Calu3 (cell line): ENCODE measurements around the gene MAT2B. TPM values are rescaled to one million over a fixed set of nuclear protein-coding genes. Genes with fewer than 3 reads are reported as not detected.

Experiments used
- BruUV-seq: library from RNA; stranded (reverse); fragments of 400-500 nt; replicated peaks from 2 replicates; lab custom pipeline; 2021; lab: Mats Ljungman, UMichigan
- CTCF ChIA-PET: fragments of 300-600 bp; sonication (Branson Sonifier 250); formaldehyde crosslinking; loops from one replicate; lab custom pipeline; 2022; ENCODE audit warnings: antibody characterized with exemption; lab: Charles Lee
- DNase-seq: peaks from one replicate; pipeline ENCODE4 v3.0.0; 2022
- H3K27ac Mint-ChIP-seq: one replicate; pipeline ENCODE4 v1.8.0; 2022; ENCODE audit warnings: mixed read lengths; ENCODE audit not compliant: unreplicated experiment
- H3K27me3 Mint-ChIP-seq: one replicate; pipeline ENCODE4 v1.8.0; 2022; ENCODE audit warnings: mixed read lengths; ENCODE audit not compliant: unreplicated experiment
- H3K36me3 Mint-ChIP-seq: one replicate; pipeline ENCODE4 v1.8.0; 2022; ENCODE audit warnings: mild to moderate bottlenecking, moderate library complexity, mixed read lengths; ENCODE audit not compliant: insufficient read depth, unreplicated experiment
- H3K4me1 Mint-ChIP-seq: one replicate; pipeline ENCODE4 v1.8.0; 2022; ENCODE audit warnings: mild to moderate bottlenecking, low read depth, mixed read lengths; ENCODE audit not compliant: unreplicated experiment
- H3K4me3 Mint-ChIP-seq: one replicate; pipeline ENCODE4 v1.8.0; 2022; ENCODE audit warnings: mild to moderate bottlenecking, low read depth, moderate library complexity, mixed read lengths; ENCODE audit not compliant: unreplicated experiment
- H3K9me3 Mint-ChIP-seq: one replicate; pipeline ENCODE4 v1.8.0; 2022; ENCODE audit warnings: low read depth, mixed read lengths; ENCODE audit not compliant: unreplicated experiment
- intact Hi-C: fragments of 100-400 bp; cut with micrococcal nuclease; formaldehyde crosslinking; loops from one replicate; pipeline ENCODE4 v1.10.0; 2022; ENCODE audit not compliant: unreplicated experiment
- total RNA-seq: library from RNA; stranded (reverse); gene quantifications from 2 replicates; pipeline ENCODE4 v1.2.3, GENCODE V29; 2022
- TF ChIP-seq, protein P1 (sequence below): fragments of 200-600 bp; IDR thresholded peaks from one replicate; pipeline ENCODE4 v1.8.0; 2022; ENCODE audit warnings: antibody characterized with exemption; ENCODE audit not compliant: unreplicated experiment

The MAT2B gene
- total RNA-seq, 1 experiment from 2014 or later = 85.5 TPM

DNA sequence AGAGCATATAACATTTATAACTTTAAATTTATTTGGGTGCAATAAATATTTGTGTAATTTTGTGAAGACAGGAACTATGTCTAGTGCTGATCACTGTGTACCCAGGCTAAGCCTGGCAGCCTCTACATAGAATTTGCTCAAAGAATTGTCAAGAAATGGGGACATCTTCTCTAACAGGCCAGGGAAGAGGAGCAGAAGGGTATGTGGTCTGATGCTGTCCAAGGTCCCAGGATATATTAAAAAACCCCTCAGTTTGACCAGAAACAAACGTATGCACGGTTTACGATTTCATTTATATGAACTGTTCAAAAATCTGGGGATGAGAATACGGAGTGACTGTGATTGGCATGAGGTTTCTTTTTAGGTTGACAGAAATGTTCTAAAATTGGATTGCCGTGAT lies 55.9 kb downstream of the MAT2B start:
- H3K9me3 Mint-ChIP-seq = no peaks in the 10 kb centered on the region
- CTCF ChIA-PET = no interaction called here

DNA sequence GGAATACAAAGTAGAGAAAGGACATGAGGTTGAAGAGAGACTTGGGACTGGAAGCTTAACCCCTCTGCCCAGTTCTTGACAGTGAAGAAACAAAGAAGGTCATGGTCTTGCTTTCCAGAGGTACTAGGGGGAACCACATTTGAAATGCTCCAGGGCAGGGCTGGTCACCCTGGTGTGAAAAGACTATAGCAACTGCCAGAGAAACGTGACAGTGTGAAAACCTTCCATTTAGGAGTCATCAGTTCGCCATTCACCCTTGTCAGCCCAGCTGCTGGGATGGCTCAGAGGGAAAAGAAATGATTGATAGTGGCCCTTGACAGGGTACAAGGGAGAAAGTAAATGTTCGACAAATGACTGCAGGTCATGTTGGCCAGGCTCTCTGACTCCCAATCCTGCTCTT lies 56.7 kb downstream of the MAT2B start:
- Mint-ChIP-seq H3K4me3 (no peak overlapping the region), H3K4me1 (no peaks in the 10 kb centered on the region), H3K9me3 (no peaks in the 10 kb centered on the region), H3K36me3 (no peaks in the 10 kb centered on the region), H3K27me3 (peaks cover 64% of the 10 kb centered on the region), H3K27ac (no peak overlapping the region)
- intact Hi-C loops = loop anchor here (5.0 to 10.0 kb wide), 4 partner anchors 353 to 1643 kb away; no protein-coding TSS in a partner anchor
- DNase-seq = no peak
- BruUV-seq = no TSS peak
- TF ChIP-seq, protein P1, sequence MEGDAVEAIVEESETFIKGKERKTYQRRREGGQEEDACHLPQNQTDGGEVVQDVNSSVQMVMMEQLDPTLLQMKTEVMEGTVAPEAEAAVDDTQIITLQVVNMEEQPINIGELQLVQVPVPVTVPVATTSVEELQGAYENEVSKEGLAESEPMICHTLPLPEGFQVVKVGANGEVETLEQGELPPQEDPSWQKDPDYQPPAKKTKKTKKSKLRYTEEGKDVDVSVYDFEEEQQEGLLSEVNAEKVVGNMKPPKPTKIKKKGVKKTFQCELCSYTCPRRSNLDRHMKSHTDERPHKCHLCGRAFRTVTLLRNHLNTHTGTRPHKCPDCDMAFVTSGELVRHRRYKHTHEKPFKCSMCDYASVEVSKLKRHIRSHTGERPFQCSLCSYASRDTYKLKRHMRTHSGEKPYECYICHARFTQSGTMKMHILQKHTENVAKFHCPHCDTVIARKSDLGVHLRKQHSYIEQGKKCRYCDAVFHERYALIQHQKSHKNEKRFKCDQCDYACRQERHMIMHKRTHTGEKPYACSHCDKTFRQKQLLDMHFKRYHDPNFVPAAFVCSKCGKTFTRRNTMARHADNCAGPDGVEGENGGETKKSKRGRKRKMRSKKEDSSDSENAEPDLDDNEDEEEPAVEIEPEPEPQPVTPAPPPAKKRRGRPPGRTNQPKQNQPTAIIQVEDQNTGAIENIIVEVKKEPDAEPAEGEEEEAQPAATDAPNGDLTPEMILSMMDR = no peak
- CTCF ChIA-PET = no interaction called here

More for the DNA sequence above, 55.9 kb downstream of the MAT2B start:
- TF ChIP-seq, protein P1 = no peak
- H3K27ac Mint-ChIP-seq = no peak overlapping the region
- no peaks in the 10 kb centered on the region for H3K4me1 Mint-ChIP-seq
- no peak overlapping the region for H3K4me3 Mint-ChIP-seq
- no TSS peak for BruUV-seq
- intact Hi-C loops = loop anchor here (5.0 to 10.0 kb wide), 4 partner anchors 353 to 1643 kb away; no protein-coding TSS in a partner anchor
- no peaks in the 10 kb centered on the region for H3K36me3 Mint-ChIP-seq
- peaks cover 57% of the 10 kb centered on the region for H3K27me3 Mint-ChIP-seq
- DNase-seq = no peak

DNA sequence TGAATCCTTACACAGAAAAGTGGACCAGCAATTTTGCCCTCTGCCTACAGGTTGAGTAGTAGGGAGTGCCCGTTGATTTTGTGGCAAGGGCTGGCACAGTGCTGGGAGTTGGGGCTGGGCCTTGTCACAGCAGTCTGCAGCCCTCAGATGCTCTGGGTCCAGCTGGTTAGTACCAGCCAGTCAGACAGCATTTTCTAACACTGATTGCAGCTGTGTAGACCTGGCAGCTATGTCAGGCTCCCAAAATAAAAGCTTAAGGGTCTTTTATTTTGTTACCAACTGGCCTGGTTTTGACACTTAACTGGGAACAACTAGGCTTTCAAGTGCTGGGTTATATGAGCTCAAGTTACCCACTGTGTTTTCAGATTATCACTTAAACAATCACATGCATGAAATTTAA lies 57.7 kb downstream of the MAT2B start:
- no peak overlapping the region for H3K4me3 Mint-ChIP-seq
- H3K9me3 Mint-ChIP-seq = no peaks in the 10 kb centered on the region
- no peaks in the 10 kb centered on the region for H3K4me1 Mint-ChIP-seq
- BruUV-seq = no TSS peak
- H3K36me3 Mint-ChIP-seq = no peaks in the 10 kb centered on the region
- peaks cover 74% of the 10 kb centered on the region for H3K27me3 Mint-ChIP-seq
- TF ChIP-seq, protein P1 = no peak
- intact Hi-C loops = loop anchor here (5.0 to 10.0 kb wide), 4 partner anchors 352 to 1642 kb away; no protein-coding TSS in a partner anchor
- no peak overlapping the region for H3K27ac Mint-ChIP-seq
- DNase-seq = no peak
- CTCF ChIA-PET = no interaction called here

DNA sequence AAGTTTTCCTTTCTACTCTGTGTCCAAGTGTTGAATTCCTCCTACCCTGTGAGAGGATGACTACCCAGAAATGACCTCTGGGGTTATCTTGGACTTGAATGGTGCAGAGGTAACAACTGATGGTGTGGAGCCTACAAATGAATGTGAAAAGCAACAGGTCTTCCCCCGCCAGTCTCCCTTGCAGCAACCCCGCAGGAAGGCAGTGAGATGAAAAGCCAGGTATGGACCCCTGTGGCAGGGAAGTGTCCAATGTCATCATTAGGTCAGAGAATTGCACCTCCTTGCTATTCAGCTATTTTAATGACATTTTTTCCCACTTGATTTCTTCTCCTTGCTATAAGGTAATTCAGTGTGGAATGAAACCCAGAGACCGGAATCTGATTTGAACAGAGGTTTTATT lies 58.5 kb downstream of the MAT2B start:
- Mint-ChIP-seq H3K4me3 (no peak overlapping the region), H3K9me3 (no peaks in the 10 kb centered on the region), H3K27ac (no peak overlapping the region), H3K27me3 (peaks cover 77% of the 10 kb centered on the region), H3K4me1 (no peaks in the 10 kb centered on the region), H3K36me3 (no peaks in the 10 kb centered on the region)
- CTCF ChIA-PET = interaction anchor here (0.7 to 1.1 kb wide), 3 partner anchors 154 to 940 kb away, joined by 3 to 4 read pairs (median 3); no protein-coding TSS in a partner anchor
- DNase-seq = no peak
- no TSS peak for BruUV-seq
- intact Hi-C loops = loop anchor here (1.0 to 10.0 kb wide), 8 partner anchors 131 to 1641 kb away; no protein-coding TSS in a partner anchor
- TF ChIP-seq, protein P1 = no peak
